AG04450 (cell line): ENCODE results near the gene SETD7. TPM values are rescaled to one million over a fixed set of nuclear protein-coding genes. Genes with fewer than 3 reads are reported as not detected.

Experiments
- CTCF ChIA-PET: fragments of 300-600, 350-600 bp; formaldehyde crosslinking; extraction: SDS; loops from one replicate; lab custom pipeline; 2022; ENCODE audit warnings: antibody characterized with exemption, inconsistent platforms; lab: Charles Lee
- POLR2A ChIA-PET: fragments of 350-600 bp; formaldehyde crosslinking; extraction: SDS; loops from one replicate; lab custom pipeline; 2021; ENCODE audit warnings: antibody characterized with exemption, inconsistent platforms; lab: Yijun Ruan, JAX
- DNase-seq: peaks from one replicate; pipeline ENCODE4 v3.0.0-alpha.2; 2011; ENCODE audit warnings: low read depth, low spot score
- H3K27ac ChIP-seq: one replicate; pipeline ENCODE4 v1.5.1; 2012; ENCODE audit warnings: low read depth, low read length, control low read depth
- H3K27me3 ChIP-seq: one replicate; pipeline ENCODE4 v1.6.0; 2012; ENCODE audit warnings: low read length; ENCODE audit not compliant: control insufficient read depth, insufficient read depth
- H3K4me3 ChIP-seq: 2 replicates; pipeline ENCODE4 v1.5.1; 2011; ENCODE audit warnings: mild to moderate bottlenecking, low read depth, low read length, control low read depth
- H3K9me3 ChIP-seq: 2 replicates; pipeline ENCODE4 v1.5.1; 2012; ENCODE audit warnings: low read length; ENCODE audit not compliant: control insufficient read depth, insufficient read depth
- CTCF ChIP-seq: IDR thresholded peaks from 2 replicates; pipeline ENCODE4 v1.5.1; 2011; ENCODE audit warnings: low read depth, low read length, control low read depth, inconsistent platforms
- polyA plus RNA-seq: library from polyadenylated mRNA; depleted of rRNA; stranded (reverse); fragments of >200 nt; gene quantifications from 2 replicates; pipeline ENCODE4 v1.2.3, GENCODE V29; 2011

Gene SETD7
- polyA plus RNA-seq, 1 experiment: 21.5 TPM

- H3K4me3 ChIP-seq: no peak overlapping the region
- H3K9me3 ChIP-seq: no peaks in the 10 kb centered on the region
- ChIA-PET POLR2A (no interaction called here), CTCF (no interaction called here)
- H3K27ac ChIP-seq: no peak overlapping the region
- H3K27me3 ChIP-seq: peaks cover 29% of the 10 kb centered on the region
- TF ChIP-seq CTCF: no peak
- no peak for DNase-seq
Measured at GRCh38 chr4:139562067-139562684, 6.2 kb upstream of the SETD7 start.

GRCh38 chr4:139560406-139561104 lies 4.5 kb upstream of the SETD7 start:
- no peak for TF ChIP-seq CTCF
- H3K27ac ChIP-seq: no peak overlapping the region
- no peak overlapping the region for H3K4me3 ChIP-seq
- H3K9me3 ChIP-seq: no peaks in the 10 kb centered on the region
- ChIA-PET CTCF (interaction anchor here (0.6 to 0.7 kb wide), 2 partner anchors 29 to 530 kb away, joined by 4 read pairs; no protein-coding TSS in a partner anchor), POLR2A (interaction anchor here (0.9 kb wide), 1 partner anchor 59 kb away, joined by 5 read pairs; no protein-coding TSS in a partner anchor)
- H3K27me3 ChIP-seq: peaks cover 32% of the 10 kb centered on the region
- DNase-seq: no peak

GRCh38 chr4:139559687-139560086 lies 3.7 kb upstream of the SETD7 start:
- DNase-seq: no peak
- no peak for TF ChIP-seq CTCF
- no peaks in the 10 kb centered on the region for H3K9me3 ChIP-seq
- ChIA-PET CTCF (interaction anchor here (0.6 kb wide), 1 partner anchor 529 kb away, joined by 4 read pairs; no protein-coding TSS in a partner anchor), POLR2A (no interaction called here)
- no peak overlapping the region for H3K27ac ChIP-seq
- no peak overlapping the region for H3K4me3 ChIP-seq
- H3K27me3 ChIP-seq: peaks cover 32% of the 10 kb centered on the region

- ChIA-PET POLR2A (no interaction called here), CTCF (no interaction called here)
- TF ChIP-seq CTCF: no peak
- H3K27me3 ChIP-seq: peaks cover 32% of the 10 kb centered on the region
- H3K4me3 ChIP-seq: no peak overlapping the region
- H3K9me3 ChIP-seq: no peaks in the 10 kb centered on the region
- DNase-seq: no peak
- H3K27ac ChIP-seq: no peak overlapping the region
Measured at GRCh38 chr4:139559089-139559479, 3.1 kb upstream of the SETD7 start.
